Peyer's patch (tissue), 4 donors: ENCODE data around the gene OR11H6.

Experiments
- POLR2A ChIP-seq, 2 donors: fragments of 450-650 bp; IDR thresholded peaks; one replicate each; pipeline ENCODE4 v1.5.1; 2017; ENCODE audit warnings: antibody characterized with exemption in 2 of 2, mild to moderate bottlenecking in 2 of 2, moderate library complexity in 2 of 2
- TF ChIP-seq, protein P1 (sequence below), 6 experiments: fragments of 450-650 bp in 4 of 6; fragments of 200-600 bp in 2 of 6; sonication (generic) in 1 of 6; IDR thresholded peaks; one replicate each; pipeline ENCODE4 v1.5.1; 2017 to 2019; ENCODE audit warnings: antibody characterized with exemption in 6 of 6, mild to moderate bottlenecking in 3 of 6, moderate library complexity in 1 of 6

DNA sequence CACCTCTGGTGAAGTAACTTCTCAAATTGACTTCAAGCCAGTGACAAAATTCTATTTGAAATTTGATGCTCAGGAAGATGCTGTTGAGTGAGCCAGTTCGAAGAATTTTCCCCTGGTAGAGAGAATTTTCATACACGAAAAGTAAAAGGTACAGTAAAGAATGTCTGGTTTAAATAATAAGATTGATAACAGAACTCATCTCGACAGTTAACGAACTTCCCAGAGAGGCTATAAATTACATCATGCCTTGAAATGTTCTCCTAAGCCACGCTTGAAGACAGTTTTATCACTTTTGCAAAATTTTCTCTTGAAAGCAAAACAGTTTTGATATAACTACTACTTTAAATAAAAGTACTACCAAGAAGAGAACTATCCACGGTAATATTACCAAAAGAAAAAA lies 47.2 kb upstream of the OR11H6 start:
- TF ChIP-seq, protein P1, sequence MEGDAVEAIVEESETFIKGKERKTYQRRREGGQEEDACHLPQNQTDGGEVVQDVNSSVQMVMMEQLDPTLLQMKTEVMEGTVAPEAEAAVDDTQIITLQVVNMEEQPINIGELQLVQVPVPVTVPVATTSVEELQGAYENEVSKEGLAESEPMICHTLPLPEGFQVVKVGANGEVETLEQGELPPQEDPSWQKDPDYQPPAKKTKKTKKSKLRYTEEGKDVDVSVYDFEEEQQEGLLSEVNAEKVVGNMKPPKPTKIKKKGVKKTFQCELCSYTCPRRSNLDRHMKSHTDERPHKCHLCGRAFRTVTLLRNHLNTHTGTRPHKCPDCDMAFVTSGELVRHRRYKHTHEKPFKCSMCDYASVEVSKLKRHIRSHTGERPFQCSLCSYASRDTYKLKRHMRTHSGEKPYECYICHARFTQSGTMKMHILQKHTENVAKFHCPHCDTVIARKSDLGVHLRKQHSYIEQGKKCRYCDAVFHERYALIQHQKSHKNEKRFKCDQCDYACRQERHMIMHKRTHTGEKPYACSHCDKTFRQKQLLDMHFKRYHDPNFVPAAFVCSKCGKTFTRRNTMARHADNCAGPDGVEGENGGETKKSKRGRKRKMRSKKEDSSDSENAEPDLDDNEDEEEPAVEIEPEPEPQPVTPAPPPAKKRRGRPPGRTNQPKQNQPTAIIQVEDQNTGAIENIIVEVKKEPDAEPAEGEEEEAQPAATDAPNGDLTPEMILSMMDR (IDR thresholded peaks at IDR 0.05): no peak
- TF ChIP-seq POLR2A (IDR thresholded peaks at IDR 0.05): no peak
